Neuronal stem cell (in vitro differentiated cells): ENCODE results near the gene ZFHX3.
"Not testable (repeated sequence)": the region's sequence is repeated elsewhere in the genome, so short reads cannot be mapped to it uniquely, and the experiment has no call there.

Experiments
- DNase-seq: peaks from one replicate; pipeline ENCODE4 v3.0.0-alpha.2; 2013; ENCODE audit warnings: low spot score
- H2AFZ ChIP-seq: one replicate; pipeline ENCODE4 v1.6.1; 2013; ENCODE audit warnings: mild to moderate bottlenecking, low read length, inconsistent platforms
- H2AK5ac ChIP-seq: 2 replicates; pipeline ENCODE4 v1.6.1; 2013; ENCODE audit warnings: low read depth, mild to moderate bottlenecking, inconsistent platforms, low read length, moderate library complexity, mixed read lengths
- H2BK120ac ChIP-seq: 2 replicates; pipeline ENCODE4 v1.6.1; 2013; ENCODE audit warnings: low read depth, mild to moderate bottlenecking, inconsistent platforms, low read length, moderate library complexity, mixed read lengths
- H2BK12ac ChIP-seq: one replicate; pipeline ENCODE4 v1.6.1; 2013; ENCODE audit warnings: low read length, inconsistent platforms
- H2BK15ac ChIP-seq: 2 replicates; pipeline ENCODE4 v1.6.1; 2013; ENCODE audit warnings: mild to moderate bottlenecking, low read length, inconsistent platforms, mixed read lengths
- H2BK5ac ChIP-seq: one replicate; pipeline ENCODE4 v1.6.1; 2013; ENCODE audit warnings: inconsistent platforms, mild to moderate bottlenecking, low read length, moderate library complexity
- H3K14ac ChIP-seq: one replicate; pipeline ENCODE4 v1.6.1; 2013; ENCODE audit warnings: low read length, inconsistent platforms
- H3K18ac ChIP-seq: 2 replicates; pipeline ENCODE4 v1.6.1; 2013; ENCODE audit warnings: low read length, inconsistent platforms
- H3K23ac ChIP-seq: 2 replicates; pipeline ENCODE4 v1.6.1; 2013; ENCODE audit warnings: low read depth, mild to moderate bottlenecking, mixed read lengths, low read length, inconsistent platforms; ENCODE audit not compliant: poor library complexity
- H3K27ac ChIP-seq: replicated peaks from 3 replicates; pipeline ENCODE4 v1.5.1; 2013; ENCODE audit warnings: low read length, inconsistent platforms
- H3K27me3 ChIP-seq, 3 experiments: 2 replicates each; pipeline ENCODE4 v1.6.1; 2013; ENCODE audit warnings: low read length in 3 of 3, mild to moderate bottlenecking in 2 of 3, inconsistent platforms in 1 of 3, low read depth in 1 of 3, mixed read lengths in 1 of 3, moderate library complexity in 1 of 3; ENCODE audit not compliant: control insufficient read depth in 3 of 3, insufficient read depth in 3 of 3
- H3K36me3 ChIP-seq, 2 donors: replicated peaks in 1 of 2; 2 replicates each; pipeline ENCODE4 v1.6.1; 2013; ENCODE audit warnings: low read length in 2 of 2; ENCODE audit not compliant: control insufficient read depth in 2 of 2, insufficient read depth in 2 of 2
- H3K4ac ChIP-seq: 2 replicates; pipeline ENCODE4 v1.6.1; 2013; ENCODE audit warnings: inconsistent platforms, mild to moderate bottlenecking, low read length, moderate library complexity
- H3K4me1 ChIP-seq, 2 donors: 1 replicate in 1 of 2; 2 replicates in 1 of 2; pipeline ENCODE4 v1.6.1; 2013; ENCODE audit warnings: low read length in 2 of 2, low read depth in 1 of 2; ENCODE audit not compliant: control insufficient read depth in 2 of 2, insufficient read depth in 1 of 2
- H3K4me2 ChIP-seq: one replicate; pipeline ENCODE4 v1.6.1; 2013; ENCODE audit warnings: mild to moderate bottlenecking, low read length, inconsistent platforms; ENCODE audit not compliant: insufficient read depth, poor library complexity, severe bottlenecking
- H3K4me3 ChIP-seq, 2 donors: 2 replicates each; pipeline ENCODE4 v1.5.1; 2013; ENCODE audit warnings: low read length in 2 of 2, mild to moderate bottlenecking in 2 of 2, inconsistent platforms in 1 of 2, moderate library complexity in 1 of 2
- H3K79me1 ChIP-seq: one replicate; pipeline ENCODE4 v1.6.1; 2013; ENCODE audit warnings: low read depth, mild to moderate bottlenecking, inconsistent platforms, low read length, moderate library complexity
- H3K9ac ChIP-seq: one replicate; pipeline ENCODE4 v1.6.1; 2013; ENCODE audit warnings: mild to moderate bottlenecking, low read depth, low read length, inconsistent platforms; ENCODE audit not compliant: poor library complexity
- H3K9me3 ChIP-seq, 2 donors: replicated peaks in 1 of 2; 2 replicates each; pipeline versions ENCODE3 to v1.6.1; 2013; ENCODE audit warnings: low read length in 2 of 2, mild to moderate bottlenecking in 2 of 2, inconsistent platforms in 1 of 2, low read depth in 1 of 2, mixed read lengths in 1 of 2, moderate library complexity in 1 of 2; ENCODE audit not compliant: control insufficient read depth in 2 of 2, insufficient read depth in 1 of 2
- H4K8ac ChIP-seq: one replicate; pipeline ENCODE4 v1.6.1; 2013; ENCODE audit warnings: low read depth, mild to moderate bottlenecking, inconsistent platforms, low read length, moderate library complexity
- H4K91ac ChIP-seq: one replicate; pipeline ENCODE4 v1.6.1; 2013; ENCODE audit warnings: low read length, low read depth, mild to moderate bottlenecking, inconsistent platforms; ENCODE audit not compliant: poor library complexity
- WGBS, 2 donors: extraction: QIAGEN DNeasy Blood & Tissue Kit; methylation state at CpG; one replicate each; pipeline ENCODE4 v1.1.7; 2013; ENCODE audit warnings: missing lambda C conversion rate in 2 of 2, mixed read lengths in 1 of 2; ENCODE audit not compliant: insufficient read length in 2 of 2, insufficient replicate concordance in 1 of 2; ENCODE audit errors: extremely low coverage in 2 of 2; 5-methylcytosine and 5-hydroxymethylcytosine counted together

Gene ZFHX3

GRCh38 chr16:72996291-72997062 lies 51.5 kb downstream of the ZFHX3 start:
- H3K4me1 ChIP-seq: peaks cover 20 to 37% of the 10 kb centered on the region in 2 donors
- no CpG with 5 or more reads among the region's 11 CpGs for WGBS, 2 donors
- H3K23ac ChIP-seq: no peak overlapping the region
- H3K4me2 ChIP-seq: no peak overlapping the region
- H3K14ac ChIP-seq: no peak overlapping the region
- no peak overlapping the region for H4K8ac ChIP-seq
- no peak overlapping the region for H4K91ac ChIP-seq
- no peaks in the 10 kb centered on the region for H3K79me1 ChIP-seq
- H2BK120ac ChIP-seq: no peak overlapping the region
- no peak for DNase-seq
- no peak overlapping the region for H3K4ac ChIP-seq
- no peak overlapping the region for H3K9ac ChIP-seq
- no peak overlapping the region for H3K18ac ChIP-seq
- no peak overlapping the region for H2AK5ac ChIP-seq
- peaks cover 5 to 8% of the 10 kb centered on the region in 2 donors for H3K9me3 ChIP-seq
- no peak overlapping the region for H2BK15ac ChIP-seq
- no peak overlapping the region for H2AFZ ChIP-seq
- no peak overlapping the region for H3K4me3 ChIP-seq
- peaks cover 2 to 22% of the 10 kb centered on the region in 2 donors for H3K36me3 ChIP-seq
- H3K27me3 ChIP-seq: no peaks in the 10 kb centered on the region
- H2BK12ac ChIP-seq: no peak overlapping the region
- H3K27ac ChIP-seq: no peak overlapping the region
- no peak overlapping the region for H2BK5ac ChIP-seq

GRCh38 chr16:72995882-72996270 lies 52.1 kb downstream of the ZFHX3 start:
- not testable (repeated sequence) for H3K27me3 ChIP-seq, H3K4me3 ChIP-seq, H3K9ac ChIP-seq, H4K91ac ChIP-seq, H2BK5ac ChIP-seq, H2BK15ac ChIP-seq, H3K9me3 ChIP-seq, H2BK12ac ChIP-seq, H2AK5ac ChIP-seq, H3K4ac ChIP-seq, H3K23ac ChIP-seq, H3K18ac ChIP-seq, H3K4me2 ChIP-seq, H3K14ac ChIP-seq, H3K79me1 ChIP-seq, H3K27ac ChIP-seq, H4K8ac ChIP-seq, DNase-seq, H2AFZ ChIP-seq, H2BK120ac ChIP-seq
- Histone ChIP-seq H3K36me3 (peaks cover under 1 to 16% of the 10 kb centered on the region in 2 donors), H3K4me1 (peaks cover 20 to 39% of the 10 kb centered on the region in 2 donors)
- WGBS, 2 donors: no CpG with 5 or more reads among the region's 9 CpGs

- Histone ChIP-seq H3K9ac (no peak overlapping the region), H2BK120ac (peak overlapping the region; percentile 37), H3K4ac (no peak overlapping the region), H3K36me3 (peaks cover 0 to 15% of the 10 kb centered on the region in 2 donors), H2AK5ac (no peak overlapping the region), H2BK12ac (peak overlapping the region; percentile 44), H2AFZ (no peak overlapping the region), H3K4me3 (no peak overlapping the region), H3K4me1 (peaks cover 20 to 40% of the 10 kb centered on the region in 2 donors), H2BK5ac (no peak overlapping the region), H3K79me1 (no peaks in the 10 kb centered on the region), H3K23ac (no peak overlapping the region), H4K8ac (no peak overlapping the region), H3K18ac (peak overlapping the region; percentile 60), H3K27me3 (no peaks in the 10 kb centered on the region), H3K14ac (no peak overlapping the region), H2BK15ac (no peak overlapping the region), H3K27ac (no peak overlapping the region), H3K4me2 (no peak overlapping the region), H4K91ac (no peak overlapping the region), H3K9me3 (no peaks in the 10 kb centered on the region)
- DNase-seq: peak; percentile 47
- no CpG with 5 or more reads among the region's 18 CpGs for WGBS, 2 donors
These were observed 52.6 kb downstream of the ZFHX3 start for GRCh38 chr16:72995151-72995881.

GRCh38 chr16:72992142-72992601 lies 55.8 kb downstream of the ZFHX3 start:
- Histone ChIP-seq H3K14ac (no peak overlapping the region), H3K79me1 (peaks cover 3% of the 10 kb centered on the region), H3K23ac (no peak overlapping the region), H3K9me3 (no peaks in the 10 kb centered on the region), H3K4me3 (no peak overlapping the region), H2BK12ac (no peak overlapping the region), H3K4me2 (peak overlapping the region; percentile 13), H2AK5ac (no peak overlapping the region), H4K91ac (no peak overlapping the region), H2AFZ (no peak overlapping the region), H3K4ac (no peak overlapping the region), H3K36me3 (peaks cover 0 to 6% of the 10 kb centered on the region in 2 donors), H2BK5ac (no peak overlapping the region), H3K27ac (peak overlapping the region; percentile 69), H3K4me1 (peaks cover 29 to 44% of the 10 kb centered on the region in 2 donors), H3K9ac (no peak overlapping the region), H4K8ac (no peak overlapping the region), H3K18ac (no peak overlapping the region), H2BK120ac (no peak overlapping the region), H2BK15ac (no peak overlapping the region), H3K27me3 (no peaks in the 10 kb centered on the region)
- WGBS, 2 donors: no CpG with 5 or more reads among the region's 6 CpGs
- DNase-seq: peak; percentile 81
